Sigmoid colon (tissue), 3 donors: ENCODE measurements around the gene HPS3.

Experiments
- POLR2A ChIP-seq, 2 donors: fragments of 450-650 bp; IDR thresholded peaks; one replicate each; pipeline ENCODE4 v1.6.1; 2016; ENCODE audit warnings: antibody characterized with exemption in 2 of 2, mild to moderate bottlenecking in 2 of 2, moderate library complexity in 2 of 2
- TF ChIP-seq, protein P1 (sequence below), 4 experiments: fragments of 450-650 bp in 3 of 4; fragments of 200-600 bp in 1 of 4; IDR thresholded peaks; one replicate each; pipeline ENCODE4 v1.5.1; 2016 to 2019; ENCODE audit warnings: antibody characterized with exemption in 4 of 4, mild to moderate bottlenecking in 3 of 4, moderate library complexity in 2 of 4

GRCh38 chr3:149179220-149179619 lies 49.8 kb downstream of the HPS3 start:
- TF ChIP-seq, protein P1, sequence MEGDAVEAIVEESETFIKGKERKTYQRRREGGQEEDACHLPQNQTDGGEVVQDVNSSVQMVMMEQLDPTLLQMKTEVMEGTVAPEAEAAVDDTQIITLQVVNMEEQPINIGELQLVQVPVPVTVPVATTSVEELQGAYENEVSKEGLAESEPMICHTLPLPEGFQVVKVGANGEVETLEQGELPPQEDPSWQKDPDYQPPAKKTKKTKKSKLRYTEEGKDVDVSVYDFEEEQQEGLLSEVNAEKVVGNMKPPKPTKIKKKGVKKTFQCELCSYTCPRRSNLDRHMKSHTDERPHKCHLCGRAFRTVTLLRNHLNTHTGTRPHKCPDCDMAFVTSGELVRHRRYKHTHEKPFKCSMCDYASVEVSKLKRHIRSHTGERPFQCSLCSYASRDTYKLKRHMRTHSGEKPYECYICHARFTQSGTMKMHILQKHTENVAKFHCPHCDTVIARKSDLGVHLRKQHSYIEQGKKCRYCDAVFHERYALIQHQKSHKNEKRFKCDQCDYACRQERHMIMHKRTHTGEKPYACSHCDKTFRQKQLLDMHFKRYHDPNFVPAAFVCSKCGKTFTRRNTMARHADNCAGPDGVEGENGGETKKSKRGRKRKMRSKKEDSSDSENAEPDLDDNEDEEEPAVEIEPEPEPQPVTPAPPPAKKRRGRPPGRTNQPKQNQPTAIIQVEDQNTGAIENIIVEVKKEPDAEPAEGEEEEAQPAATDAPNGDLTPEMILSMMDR (IDR thresholded peaks at IDR 0.05): no peak
- TF ChIP-seq POLR2A (IDR thresholded peaks at IDR 0.05): no peak
